SKM-1 treated with dmso at 0.1 percent for 144 hours (cell line): ENCODE results near the gene WEE1.
"Not testable (repeated sequence)": the region's sequence is repeated elsewhere in the genome, so short reads cannot be mapped to it uniquely, and the experiment has no call there.

ENCODE experiments used
- DNase-seq: peaks from one replicate; lab custom pipeline; 2025; ENCODE audit not compliant: unreplicated experiment; lab: John Stamatoyannopoulos, UW

The WEE1 gene

GRCh38 chr11:9573052-9573774 is at the start of gene WEE1:
Gene WEE1 (plus strand): TSS chr11:9573670. CDS start chr11:9573934, 264 bp downstream.
- DNase-seq, result peak; percentile 96

- no peak for DNase-seq
Measured at GRCh38 chr11:9524001-9524400, 49.5 kb upstream of the WEE1 start.

- DNase-seq, result no peak
Measured at GRCh38 chr11:9525116-9525515, 48.4 kb upstream of the WEE1 start.

- no peak for DNase-seq
Measured at GRCh38 chr11:9527481-9528135, 45.9 kb upstream of the WEE1 start.

- no peak for DNase-seq
Measured at GRCh38 chr11:9528136-9528501, 45.4 kb upstream of the WEE1 start.

- no peak for DNase-seq
Measured at GRCh38 chr11:9528573-9529333, 44.7 kb upstream of the WEE1 start.

GRCh38 chr11:9529334-9529650 is 44.2 kb upstream of the WEE1 start:
- DNase-seq, result no peak

GRCh38 chr11:9530020-9530621 is 43.3 kb upstream of the WEE1 start:
- DNase-seq, result no peak

GRCh38 chr11:9530901-9531625 is 42.4 kb upstream of the WEE1 start:
- DNase-seq, result no peak

GRCh38 chr11:9533058-9533457 is 40.4 kb upstream of the WEE1 start:
- DNase-seq, result no peak

- DNase-seq, result no peak
Measured at GRCh38 chr11:9533736-9534473, 39.6 kb upstream of the WEE1 start.

- peak; percentile 97 for DNase-seq
Measured at GRCh38 chr11:9535189-9535781, 38.2 kb upstream of the WEE1 start.

- DNase-seq, result no peak
Measured at GRCh38 chr11:9538548-9538947, 34.9 kb upstream of the WEE1 start.

- not testable (repeated sequence) for DNase-seq
Measured at GRCh38 chr11:9549216-9549615, 24.3 kb upstream of the WEE1 start.

GRCh38 chr11:9550191-9550628 is 23.3 kb upstream of the WEE1 start:
- DNase-seq, result no peak

- DNase-seq, result no peak
Measured at GRCh38 chr11:9561279-9561982, 12.0 kb upstream of the WEE1 start.

GRCh38 chr11:9562716-9563115 is 10.8 kb upstream of the WEE1 start:
- no peak for DNase-seq

GRCh38 chr11:9563196-9563730 is 10.2 kb upstream of the WEE1 start:
- DNase-seq, result no peak
